Neural progenitor cell (in vitro differentiated cells): ENCODE results near the gene SCUBE2. TPM values are rescaled to one million over a fixed set of nuclear protein-coding genes. Genes with fewer than 3 reads are reported as not detected.

ENCODE experiments used
- DNase-seq: peaks from one replicate; pipeline ENCODE4 v3.0.0-alpha.2; 2016; ENCODE audit warnings: low spot score
- H2AFZ ChIP-seq: fragments of 200-600 bp; sonication (generic); replicated peaks from 2 replicates; pipeline ENCODE4 v1.6.1; 2016; ENCODE audit warnings: antibody characterized with exemption
- H3F3A ChIP-seq: fragments of 200-600 bp; sonication (generic); 2 replicates; pipeline ENCODE4 v1.6.1; 2016; ENCODE audit warnings: antibody characterized with exemption, low read depth
- H3K27ac ChIP-seq: fragments of 200-600 bp; sonication (generic); 2 replicates; pipeline ENCODE4 v1.5.1; 2016; ENCODE audit warnings: mild to moderate bottlenecking
- H3K27me3 ChIP-seq: fragments of 200-600 bp; sonication (generic); 2 replicates; pipeline ENCODE4 v1.6.1; 2016; ENCODE audit warnings: mild to moderate bottlenecking, moderate library complexity
- H3K36me3 ChIP-seq: fragments of 200-600 bp; sonication (generic); 2 replicates; pipeline ENCODE4 v1.5.1; 2016
- H3K4me1 ChIP-seq: fragments of 200-600 bp; sonication (generic); 2 replicates; pipeline ENCODE4 v1.6.1; 2016; ENCODE audit warnings: mixed run types
- H3K4me2 ChIP-seq: fragments of 200-600 bp; sonication (generic); 2 replicates; pipeline ENCODE4 v1.6.1; 2016
- H3K4me3 ChIP-seq: fragments of 200-600 bp; sonication (generic); 2 replicates; pipeline ENCODE4 v1.5.1; 2016
- H3K79me2 ChIP-seq: fragments of 200-600 bp; sonication (generic); 2 replicates; pipeline ENCODE4 v1.6.1; 2016; ENCODE audit warnings: low read depth
- H3K9ac ChIP-seq: fragments of 200-600 bp; sonication (generic); 2 replicates; pipeline ENCODE4 v1.6.1; 2016
- H3K9me3 ChIP-seq: fragments of 200-600 bp; sonication (generic); 2 replicates; pipeline ENCODE4 v1.5.1; 2016; ENCODE audit warnings: low read depth
- H4K20me1 ChIP-seq: fragments of 200-600 bp; sonication (generic); 2 replicates; pipeline ENCODE4 v1.6.1; 2016; ENCODE audit warnings: low read depth
- H3K27ac Mint-ChIP-seq: 3 replicates; pipeline ENCODE4 v1.8.0; 2021; ENCODE audit warnings: mixed read lengths
- H3K27me3 Mint-ChIP-seq: 2 replicates; pipeline ENCODE4 v1.8.0; 2022; ENCODE audit warnings: low read depth, mild to moderate bottlenecking, inconsistent platforms, moderate library complexity, mixed read lengths; ENCODE audit not compliant: insufficient read depth
- H3K36me3 Mint-ChIP-seq: 3 replicates; pipeline ENCODE4 v1.8.0; 2021; ENCODE audit warnings: mixed read lengths
- H3K4me1 Mint-ChIP-seq: 3 replicates; pipeline ENCODE4 v1.8.0; 2021; ENCODE audit warnings: mixed read lengths
- H3K4me3 Mint-ChIP-seq: 3 replicates; pipeline ENCODE4 v1.8.0; 2021; ENCODE audit warnings: mild to moderate bottlenecking, moderate library complexity, mixed read lengths
- H3K9me3 Mint-ChIP-seq: 3 replicates; pipeline ENCODE4 v1.8.0; 2020; ENCODE audit warnings: mixed read lengths
- EZH2 ChIP-seq: fragments of 200-600 bp; sonication (generic); IDR thresholded peaks from 2 replicates; pipeline ENCODE4 v1.6.1; 2017; ENCODE audit warnings: antibody characterized with exemption, mild to moderate bottlenecking, moderate library complexity
- EZH2phosphoT487 ChIP-seq: fragments of 200-600 bp; sonication (generic); IDR thresholded peaks from 2 replicates; pipeline ENCODE4 v1.6.1; 2017; ENCODE audit warnings: antibody characterized with exemption
- total RNA-seq: library from RNA; depleted of rRNA; stranded (reverse); fragments of >200 nt; gene quantifications from 2 replicates; pipeline ENCODE4 v1.2.3, GENCODE V29; 2015; ENCODE audit warnings: low replicate concordance
- TF ChIP-seq, protein P1 (sequence below): fragments of 200-600 bp; sonication (generic); IDR thresholded peaks from 2 replicates; pipeline ENCODE4 v1.5.1; 2017; ENCODE audit warnings: antibody characterized with exemption, mild to moderate bottlenecking

The SCUBE2 gene
- 21.2 and 42.1 TPM in 2 replicates for total RNA-seq

DNA sequence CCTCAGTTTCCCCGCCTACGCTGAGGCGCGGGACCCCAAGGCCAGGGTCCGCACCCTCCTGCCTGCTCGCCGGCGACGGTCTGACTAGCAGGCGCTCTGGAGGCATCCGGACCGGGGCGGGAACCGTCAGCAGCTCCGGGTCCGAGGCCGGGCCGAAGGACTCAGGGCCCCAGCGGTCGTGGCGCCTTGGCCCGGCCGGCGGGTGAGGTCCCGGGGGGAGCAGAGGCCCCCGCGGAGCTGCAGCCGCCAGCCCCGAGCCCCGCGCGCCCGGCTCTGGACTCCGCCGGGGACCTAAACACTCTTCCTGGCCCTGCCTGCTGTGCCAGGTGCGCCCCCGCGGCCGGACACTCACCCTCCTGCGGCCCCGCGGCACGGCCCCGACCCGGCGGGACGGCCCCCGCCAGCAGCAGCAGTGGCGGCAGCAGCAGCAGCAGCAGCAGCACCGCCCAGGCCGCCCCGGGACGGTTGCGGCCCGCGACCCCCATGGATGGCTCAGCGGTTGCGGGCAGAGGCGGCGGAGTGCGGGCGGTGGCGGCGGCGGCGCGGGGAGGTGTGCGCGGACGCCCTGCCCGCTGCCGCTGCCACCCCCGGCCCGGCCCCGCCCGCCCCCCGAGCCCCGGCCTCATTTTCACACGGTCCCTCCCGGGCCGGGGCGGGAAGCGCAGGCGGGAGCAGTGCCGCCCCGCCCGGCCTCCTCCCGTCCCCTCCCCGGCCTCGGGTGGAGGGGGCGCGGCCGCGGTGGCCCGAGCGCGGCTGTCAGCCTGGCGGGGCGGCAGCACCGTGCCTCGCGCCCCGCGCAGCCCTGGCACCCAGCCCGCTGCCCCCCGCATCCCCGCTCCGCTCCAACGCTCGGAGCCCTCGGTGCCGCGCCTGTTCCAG lies at the start of gene SCUBE2:
Gene SCUBE2 (minus strand): TSS at position 556 of the 879 bp plus-strand sequence. CDS start 71 bp downstream, at position 485.
- Mint-ChIP-seq H3K9me3 (no peaks in the 10 kb centered on the region), H3K27ac (no peak within 1 kb of the TSS), H3K4me1 (peaks cover 19% of the 10 kb centered on the region), H3K36me3 (no peaks in the 10 kb centered on the region), H3K27me3 (peaks cover 27% of the 10 kb centered on the region), H3K4me3 (peak within 1 kb of the TSS; percentile 87)
- H3K9ac ChIP-seq: no peak within 1 kb of the TSS
- H3K4me2 ChIP-seq: peak within 1 kb of the TSS; percentile 94
- peak within 1 kb of the TSS; percentile 65 for H3K4me3 ChIP-seq
- H3K79me2 ChIP-seq: no peaks in the 10 kb centered on the region
- H3K9me3 ChIP-seq: no peaks in the 10 kb centered on the region
- TF ChIP-seq EZH2 (peak; percentile 46), EZH2phosphoT487 (peak; percentile 49)
- TF ChIP-seq, protein P1, sequence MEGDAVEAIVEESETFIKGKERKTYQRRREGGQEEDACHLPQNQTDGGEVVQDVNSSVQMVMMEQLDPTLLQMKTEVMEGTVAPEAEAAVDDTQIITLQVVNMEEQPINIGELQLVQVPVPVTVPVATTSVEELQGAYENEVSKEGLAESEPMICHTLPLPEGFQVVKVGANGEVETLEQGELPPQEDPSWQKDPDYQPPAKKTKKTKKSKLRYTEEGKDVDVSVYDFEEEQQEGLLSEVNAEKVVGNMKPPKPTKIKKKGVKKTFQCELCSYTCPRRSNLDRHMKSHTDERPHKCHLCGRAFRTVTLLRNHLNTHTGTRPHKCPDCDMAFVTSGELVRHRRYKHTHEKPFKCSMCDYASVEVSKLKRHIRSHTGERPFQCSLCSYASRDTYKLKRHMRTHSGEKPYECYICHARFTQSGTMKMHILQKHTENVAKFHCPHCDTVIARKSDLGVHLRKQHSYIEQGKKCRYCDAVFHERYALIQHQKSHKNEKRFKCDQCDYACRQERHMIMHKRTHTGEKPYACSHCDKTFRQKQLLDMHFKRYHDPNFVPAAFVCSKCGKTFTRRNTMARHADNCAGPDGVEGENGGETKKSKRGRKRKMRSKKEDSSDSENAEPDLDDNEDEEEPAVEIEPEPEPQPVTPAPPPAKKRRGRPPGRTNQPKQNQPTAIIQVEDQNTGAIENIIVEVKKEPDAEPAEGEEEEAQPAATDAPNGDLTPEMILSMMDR: no peak
- no peak within 1 kb of the TSS for H3K27ac ChIP-seq
- peak; percentile 68 for DNase-seq
- H3F3A ChIP-seq: peaks cover 17% of the 10 kb centered on the region
- H3K4me1 ChIP-seq: peaks cover 22% of the 10 kb centered on the region
- no peaks in the 10 kb centered on the region for H3K36me3 ChIP-seq
- H2AFZ ChIP-seq: peak within 1 kb of the TSS; percentile 82
- H3K27me3 ChIP-seq: peaks cover 48% of the 10 kb centered on the region
- H4K20me1 ChIP-seq: no peaks in the 10 kb centered on the region

DNA sequence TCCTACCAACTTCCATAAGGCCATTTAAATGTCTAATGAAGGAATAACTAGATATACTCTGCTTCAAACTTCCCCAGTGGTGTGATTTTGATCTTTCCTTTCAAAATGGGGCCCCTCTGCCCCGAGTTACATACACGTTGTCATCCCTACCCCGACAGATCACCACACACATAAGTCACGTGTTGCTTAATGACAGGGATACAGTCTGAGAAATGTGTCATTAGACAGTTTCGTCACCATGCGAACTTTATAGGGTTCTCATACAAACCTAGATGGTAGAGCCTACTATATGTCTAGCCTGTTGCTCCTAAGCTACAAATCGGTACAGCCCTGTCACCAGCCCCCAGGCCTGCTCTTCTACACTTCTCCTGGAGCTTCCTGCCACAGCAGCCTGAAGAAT lies 49.8 kb upstream of the SCUBE2 start:
- Histone ChIP-seq H3K9ac (no peak overlapping the region), H3K27me3 (no peaks in the 10 kb centered on the region), H3K4me1 (peaks cover 18% of the 10 kb centered on the region), H3K36me3 (no peaks in the 10 kb centered on the region), H4K20me1 (peaks cover 4% of the 10 kb centered on the region), H3K79me2 (no peaks in the 10 kb centered on the region), H2AFZ (no peak overlapping the region), H3K9me3 (no peaks in the 10 kb centered on the region), H3K4me2 (no peak overlapping the region), H3K27ac (no peak overlapping the region), H3F3A (peaks cover 36% of the 10 kb centered on the region), H3K4me3 (no peak overlapping the region)
- Mint-ChIP-seq H3K27me3 (peaks cover 5% of the 10 kb centered on the region), H3K36me3 (peaks cover 35% of the 10 kb centered on the region), H3K4me1 (peaks cover 12% of the 10 kb centered on the region), H3K9me3 (no peaks in the 10 kb centered on the region), H3K4me3 (no peak overlapping the region), H3K27ac (no peak overlapping the region)
- TF ChIP-seq EZH2: no peak
- TF ChIP-seq, protein P1: no peak
- no peak for TF ChIP-seq EZH2phosphoT487
- DNase-seq: no peak

DNA sequence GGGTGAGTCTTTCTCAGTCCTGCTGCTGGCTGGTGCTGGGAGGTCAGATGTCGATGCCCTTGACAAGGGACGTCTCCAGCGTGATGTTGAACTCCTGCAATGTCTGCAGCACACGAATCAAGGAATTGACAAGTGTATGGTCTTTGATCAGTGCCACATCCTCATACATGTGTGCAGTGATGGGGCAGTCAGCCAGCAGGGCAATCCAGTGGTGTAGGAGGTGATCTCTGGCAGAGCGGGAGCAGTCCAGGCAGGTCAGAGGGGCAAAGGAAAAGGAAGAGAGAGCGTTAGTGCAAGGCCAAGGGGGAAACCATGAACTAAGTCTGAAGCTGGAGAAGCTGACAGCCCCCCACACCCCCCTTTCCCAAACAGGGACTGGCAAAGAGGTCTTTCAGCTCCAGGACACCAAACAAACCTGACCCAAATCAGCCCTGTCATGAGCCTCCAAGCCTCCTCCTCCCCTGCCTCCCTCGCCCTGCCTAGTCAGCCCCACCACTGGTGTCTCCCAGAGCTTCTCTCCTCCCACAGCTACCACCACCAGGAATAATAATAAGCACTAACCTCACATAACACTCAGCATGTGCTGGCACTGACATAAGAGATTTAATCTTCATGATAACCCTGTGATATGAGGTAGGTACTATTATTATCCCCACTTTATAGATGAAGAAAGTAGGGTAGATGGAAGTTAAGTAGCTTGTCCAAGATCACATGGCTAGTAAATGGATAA lies 48.4 kb upstream of the SCUBE2 start:
- H3K27ac ChIP-seq: no peak overlapping the region
- no peak for DNase-seq
- no peaks in the 10 kb centered on the region for H3K9me3 Mint-ChIP-seq

More for the DNA sequence above, 48.4 kb upstream of the SCUBE2 start:
- no peak overlapping the region for H3K4me3 Mint-ChIP-seq
- H3K27ac Mint-ChIP-seq: no peak overlapping the region
- H3K27me3 ChIP-seq: no peaks in the 10 kb centered on the region
- H3K79me2 ChIP-seq: no peaks in the 10 kb centered on the region
- H3K36me3 Mint-ChIP-seq: peaks cover 30% of the 10 kb centered on the region
- peaks cover 31% of the 10 kb centered on the region for H3F3A ChIP-seq
- no peak overlapping the region for H3K4me3 ChIP-seq
- peaks cover 12% of the 10 kb centered on the region for H3K4me1 Mint-ChIP-seq
- TF ChIP-seq EZH2 (no peak), EZH2phosphoT487 (no peak)
- TF ChIP-seq, protein P1: no peak
- H3K36me3 ChIP-seq: no peaks in the 10 kb centered on the region
- no peak overlapping the region for H3K4me2 ChIP-seq
- no peak overlapping the region for H2AFZ ChIP-seq
- H3K9me3 ChIP-seq: no peaks in the 10 kb centered on the region
- peaks cover 10% of the 10 kb centered on the region for H3K4me1 ChIP-seq
- H3K9ac ChIP-seq: no peak overlapping the region
- peaks cover 7% of the 10 kb centered on the region for H3K27me3 Mint-ChIP-seq
- H4K20me1 ChIP-seq: no peaks in the 10 kb centered on the region
